ENCODE data around the gene MALL. TPM values are rescaled to one million over a fixed set of nuclear protein-coding genes. Genes with fewer than 3 reads are reported as not detected.
A peak's percentile ranks its signal among the peaks of the same experiment; 100 is the strongest.
"Not testable (repeated sequence)": the region's sequence is repeated elsewhere in the genome, so short reads cannot be mapped to it uniquely, and the experiment has no call there.

MALL gene
- total RNA-seq, 1 experiment from 2014 or later: 26.1 TPM

- Mint-ChIP-seq H3K4me1 (ENCODE audit: low read depth, unreplicated experiment) (no peaks in the 10 kb centered on the region), H3K4me3 (ENCODE audit: unreplicated experiment) (peak overlapping the region; percentile 76), H3K27me3 (ENCODE audit: insufficient read depth, unreplicated experiment) (no peaks in the 10 kb centered on the region), H3K36me3 (ENCODE audit: insufficient read depth, unreplicated experiment) (peaks cover 6% of the 10 kb centered on the region), H3K27ac (ENCODE audit: unreplicated experiment) (no peak overlapping the region), H3K9me3 (ENCODE audit: unreplicated experiment) (peaks cover 8% of the 10 kb centered on the region)
- DNase-seq: peak in 1 of 2 experiments; percentile 33
- ChIA-PET POLR2A (no interaction called here), CTCF (interaction anchor here (2.0 kb wide), 1 partner anchor 10 kb away, joined by 14 read pairs; no protein-coding TSS in a partner anchor)
- Histone ChIP-seq H3K4me3 (ENCODE audit: low read depth, low read length) (peak overlapping the region; percentile 81), H3K9me3 (no peaks in the 10 kb centered on the region), H3K4me1 (peaks cover 13% of the 10 kb centered on the region), H3K36me3 (ENCODE audit: control insufficient read depth, insufficient read depth, low read length) (no peaks in the 10 kb centered on the region), H3K27me3 (replicated peaks; ENCODE audit: control insufficient read depth, insufficient read depth, low read length) (no peaks in the 10 kb centered on the region)
- BruUV-seq (replicated peaks): TSS peak; percentile 22
- TF ChIP-seq CTCF (IDR thresholded peaks at IDR 0.05; ENCODE audit: insufficient read depth in 1 of 2, low read depth in 1 of 2, low read length in 1 of 2, severe bottlenecking in 1 of 2, unreplicated experiment in 1 of 2): no peak
- intact Hi-C loops (cut with micrococcal nuclease; ENCODE audit: unreplicated experiment): loop anchor here (1.0 kb wide), 1 partner anchor 8 kb away; no protein-coding TSS in a partner anchor
Observed at GRCh38 chr2:110114831-110115255, 779 bp downstream of the MALL start.

GRCh38 chr2:110113961-110114591 lies 1.5 kb downstream of the MALL start:
- no peaks in the 10 kb centered on the region for H3K4me1 Mint-ChIP-seq (ENCODE audit: low read depth, unreplicated experiment)
- peaks cover 12% of the 10 kb centered on the region for H3K9me3 Mint-ChIP-seq (ENCODE audit: unreplicated experiment)
- H3K27ac Mint-ChIP-seq (ENCODE audit: unreplicated experiment): no peak overlapping the region
- peak overlapping the region; percentile 76 for H3K4me3 Mint-ChIP-seq (ENCODE audit: unreplicated experiment)
- Histone ChIP-seq H3K4me1 (peaks cover 13% of the 10 kb centered on the region), H3K9me3 (no peaks in the 10 kb centered on the region), H3K27me3 (replicated peaks; ENCODE audit: control insufficient read depth, insufficient read depth, low read length) (no peaks in the 10 kb centered on the region), H3K4me3 (ENCODE audit: low read depth, low read length) (peak overlapping the region; percentile 7; the same call in 1 of the 2 replicates), H3K36me3 (ENCODE audit: control insufficient read depth, insufficient read depth, low read length) (no peaks in the 10 kb centered on the region)
- peak; percentile 30 to 46 for DNase-seq
- H3K36me3 Mint-ChIP-seq (ENCODE audit: insufficient read depth, unreplicated experiment): peaks cover 6% of the 10 kb centered on the region
- intact Hi-C loops (cut with micrococcal nuclease; ENCODE audit: unreplicated experiment): no loop called here
- ChIA-PET POLR2A (no interaction called here), CTCF (no interaction called here)
- peak in 1 of 2 experiments; percentile 34 for TF ChIP-seq CTCF (IDR thresholded peaks at IDR 0.05; ENCODE audit: insufficient read depth in 1 of 2, low read depth in 1 of 2, low read length in 1 of 2, severe bottlenecking in 1 of 2, unreplicated experiment in 1 of 2)
- no peaks in the 10 kb centered on the region for H3K27me3 Mint-ChIP-seq (ENCODE audit: insufficient read depth, unreplicated experiment)
- no TSS peak for BruUV-seq (replicated peaks)

- POLR2A ChIA-PET, H3K9me3 ChIP-seq: not testable (repeated sequence)
- H3K4me1 ChIP-seq: peaks cover 44% of the 10 kb centered on the region
Observed at GRCh38 chr2:110108291-110108690, 7.3 kb downstream of the MALL start.

More at GRCh38 chr2:110108291-110108690, 7.3 kb downstream of the MALL start:
- H3K36me3 ChIP-seq (ENCODE audit: control insufficient read depth, insufficient read depth, low read length); H3K4me3 ChIP-seq (ENCODE audit: low read depth, low read length); intact Hi-C loops (cut with micrococcal nuclease; ENCODE audit: unreplicated experiment); H3K36me3 Mint-ChIP-seq (ENCODE audit: insufficient read depth, unreplicated experiment); CTCF ChIA-PET; H3K27me3 Mint-ChIP-seq (ENCODE audit: insufficient read depth, unreplicated experiment); DNase-seq; H3K27me3 ChIP-seq (replicated peaks; ENCODE audit: control insufficient read depth, insufficient read depth, low read length); BruUV-seq (replicated peaks); H3K27ac Mint-ChIP-seq (ENCODE audit: unreplicated experiment); H3K4me3 Mint-ChIP-seq (ENCODE audit: unreplicated experiment): not testable (repeated sequence)
- peaks cover 12% of the 10 kb centered on the region for H3K9me3 Mint-ChIP-seq (ENCODE audit: unreplicated experiment)
- H3K4me1 Mint-ChIP-seq (ENCODE audit: low read depth, unreplicated experiment): peaks cover 44% of the 10 kb centered on the region
